DOHH2 (cell line): ENCODE data around the gene KMT5C.

Experiments
- H3F3A ChIP-seq: fragments of 200-600 bp; sonication (generic), shearing (Covaris generic); 2 replicates; pipeline ENCODE4 v1.6.0; 2016; ENCODE audit warnings: antibody characterized with exemption, mild to moderate bottlenecking; ENCODE audit not compliant: control insufficient read depth, insufficient read depth
- H3K27ac ChIP-seq: fragments of 200-600 bp; sonication (generic); 2 replicates; pipeline ENCODE4 v1.5.1; 2014; ENCODE audit warnings: low read depth, mild to moderate bottlenecking, low read length, moderate library complexity
- H3K27me3 ChIP-seq: fragments of 200-600 bp; sonication (generic); 2 replicates; pipeline ENCODE4 v1.6.1; 2014; ENCODE audit warnings: mild to moderate bottlenecking, low read length, mixed read lengths; ENCODE audit not compliant: control insufficient read depth
- H3K36me3 ChIP-seq: fragments of 200-600 bp; sonication (generic); 2 replicates; pipeline ENCODE4 v1.6.1; 2014; ENCODE audit warnings: mild to moderate bottlenecking, low read length, moderate library complexity, mixed read lengths; ENCODE audit not compliant: control insufficient read depth
- H3K4me1 ChIP-seq: fragments of 200-600 bp; sonication (generic); 2 replicates; pipeline ENCODE4 v1.6.1; 2014; ENCODE audit warnings: mild to moderate bottlenecking, low read length, mixed read lengths; ENCODE audit not compliant: control insufficient read depth
- H3K4me2 ChIP-seq: fragments of 200-600 bp; sonication (generic); 2 replicates; pipeline ENCODE4 v1.6.0; 2014; ENCODE audit warnings: mild to moderate bottlenecking, low read length, moderate library complexity
- H3K4me3 ChIP-seq: fragments of 200-600 bp; sonication (generic); 2 replicates; pipeline ENCODE4 v1.5.1; 2014; ENCODE audit warnings: mild to moderate bottlenecking, low read length, mixed read lengths
- H3K79me2 ChIP-seq: fragments of 200-600 bp; sonication (generic); 2 replicates; pipeline ENCODE4 v1.6.1; 2014; ENCODE audit warnings: mild to moderate bottlenecking, low read length, mixed read lengths; ENCODE audit not compliant: control insufficient read depth
- H3K9me2 ChIP-seq: fragments of 200-600 bp; sonication (generic); replicated peaks from 2 replicates; pipeline ENCODE4 v1.6.1; 2014; ENCODE audit warnings: mild to moderate bottlenecking, low read length, mixed read lengths; ENCODE audit not compliant: control insufficient read depth
- H3K9me3 ChIP-seq: fragments of 200-600 bp; sonication (generic); 2 replicates; pipeline ENCODE4 v1.6.1; 2014; ENCODE audit warnings: antibody characterized with exemption, low read length, mixed read lengths; ENCODE audit not compliant: control insufficient read depth, insufficient read depth
- H4K20me1 ChIP-seq: fragments of 200-600 bp; sonication (generic); 2 replicates; pipeline ENCODE4 v1.6.0; 2014; ENCODE audit warnings: low read depth, mild to moderate bottlenecking, antibody characterized with exemption, low read length, moderate library complexity; ENCODE audit not compliant: control insufficient read depth, insufficient read depth
- EZH2phosphoT487 ChIP-seq: fragments of 200-600 bp; sonication (generic); IDR thresholded peaks from 2 replicates; pipeline ENCODE4 v1.6.1; 2017; ENCODE audit warnings: borderline replicate concordance, mild to moderate bottlenecking, antibody characterized with exemption, low read length, moderate library complexity, mixed read lengths
- TF ChIP-seq, protein P1 (sequence below): fragments of 200-600 bp; sonication (generic); IDR thresholded peaks from one replicate; pipeline ENCODE4 v1.5.1; 2014; ENCODE audit warnings: antibody characterized with exemption, mild to moderate bottlenecking, low read depth, low read length; ENCODE audit not compliant: poor library complexity, severe bottlenecking

The KMT5C gene

DNA sequence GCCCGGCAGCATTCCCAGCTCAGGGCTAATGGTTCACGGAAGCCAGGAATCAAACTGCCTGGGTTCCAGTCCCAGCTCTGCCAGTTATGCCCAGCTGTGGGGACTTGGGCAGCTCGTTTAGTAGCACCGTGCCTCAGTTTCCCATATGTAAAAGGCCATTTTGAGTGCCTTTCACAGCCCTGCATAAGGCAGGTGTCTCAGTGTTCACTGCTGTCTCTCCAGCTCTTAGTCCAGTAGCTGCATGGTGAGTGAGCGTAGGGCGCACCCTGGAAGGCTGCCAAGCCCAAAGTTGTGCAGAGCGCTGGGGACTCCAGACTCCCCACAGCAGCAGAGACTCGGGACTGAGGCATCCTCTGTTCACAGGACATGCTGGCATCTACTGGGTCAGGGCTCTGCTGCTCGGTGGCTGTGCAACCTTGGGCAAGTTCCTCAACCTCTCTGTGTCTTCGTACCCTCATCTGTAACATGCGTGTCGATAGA lies 51.6 kb downstream of the KMT5C start:
- Histone ChIP-seq H3K9me2 (no peaks in the 10 kb centered on the region), H3K4me3 (no peak overlapping the region), H3K9me3 (no peaks in the 10 kb centered on the region), H3K36me3 (peaks cover 40% of the 10 kb centered on the region), H3K4me1 (peaks cover 43% of the 10 kb centered on the region), H4K20me1 (peaks cover 33% of the 10 kb centered on the region), H3K79me2 (peaks cover 24% of the 10 kb centered on the region), H3K27ac (no peak overlapping the region), H3F3A (peaks cover 62% of the 10 kb centered on the region), H3K4me2 (no peak overlapping the region), H3K27me3 (peaks cover under 1% of the 10 kb centered on the region; the same call in 1 of the 2 replicates)
- no peak for TF ChIP-seq EZH2phosphoT487
- TF ChIP-seq, protein P1, sequence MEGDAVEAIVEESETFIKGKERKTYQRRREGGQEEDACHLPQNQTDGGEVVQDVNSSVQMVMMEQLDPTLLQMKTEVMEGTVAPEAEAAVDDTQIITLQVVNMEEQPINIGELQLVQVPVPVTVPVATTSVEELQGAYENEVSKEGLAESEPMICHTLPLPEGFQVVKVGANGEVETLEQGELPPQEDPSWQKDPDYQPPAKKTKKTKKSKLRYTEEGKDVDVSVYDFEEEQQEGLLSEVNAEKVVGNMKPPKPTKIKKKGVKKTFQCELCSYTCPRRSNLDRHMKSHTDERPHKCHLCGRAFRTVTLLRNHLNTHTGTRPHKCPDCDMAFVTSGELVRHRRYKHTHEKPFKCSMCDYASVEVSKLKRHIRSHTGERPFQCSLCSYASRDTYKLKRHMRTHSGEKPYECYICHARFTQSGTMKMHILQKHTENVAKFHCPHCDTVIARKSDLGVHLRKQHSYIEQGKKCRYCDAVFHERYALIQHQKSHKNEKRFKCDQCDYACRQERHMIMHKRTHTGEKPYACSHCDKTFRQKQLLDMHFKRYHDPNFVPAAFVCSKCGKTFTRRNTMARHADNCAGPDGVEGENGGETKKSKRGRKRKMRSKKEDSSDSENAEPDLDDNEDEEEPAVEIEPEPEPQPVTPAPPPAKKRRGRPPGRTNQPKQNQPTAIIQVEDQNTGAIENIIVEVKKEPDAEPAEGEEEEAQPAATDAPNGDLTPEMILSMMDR = no peak

DNA sequence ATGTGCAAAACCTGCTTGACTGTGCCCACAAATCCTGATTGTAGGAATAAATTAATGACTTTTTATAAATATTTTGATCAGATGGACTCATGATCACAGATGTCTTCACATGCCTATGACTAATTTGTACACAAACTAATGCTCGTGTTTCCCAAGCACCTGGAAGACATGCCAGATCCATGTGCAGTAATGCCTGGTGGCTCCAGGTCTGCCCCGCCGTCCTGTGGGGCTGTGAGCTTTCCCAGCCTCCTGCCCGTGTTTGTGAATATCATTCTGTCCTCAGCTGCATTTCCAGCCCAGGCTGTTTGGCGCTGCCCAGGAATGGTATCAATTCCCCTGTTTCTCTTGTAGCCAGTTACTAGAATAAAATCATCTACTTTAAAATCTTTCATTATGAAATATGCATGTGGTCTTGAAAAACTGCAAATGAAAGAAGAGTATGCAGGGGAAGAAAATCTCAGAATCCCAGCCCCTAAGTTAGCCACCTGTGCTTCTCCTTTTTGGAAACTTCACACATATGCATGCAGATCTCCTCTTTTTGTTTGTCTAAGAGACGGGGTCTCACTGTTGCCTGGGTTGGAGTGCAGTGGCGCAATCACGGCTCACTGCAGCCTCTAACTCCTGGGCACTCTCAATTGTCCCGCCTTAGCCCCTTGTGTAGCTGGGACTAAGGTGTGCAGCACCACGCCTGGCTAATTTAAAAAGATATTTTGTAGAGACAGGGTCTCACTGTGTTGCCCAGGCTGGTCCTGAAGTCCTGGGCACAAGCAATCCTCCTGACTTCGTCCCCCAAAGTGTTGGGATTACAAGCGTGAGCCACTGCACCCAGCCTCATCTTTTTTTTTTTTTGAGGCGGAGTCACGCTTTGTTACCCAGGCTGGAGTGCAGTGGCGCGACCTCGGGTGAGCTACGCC lies 52.3 kb downstream of the KMT5C start:
- Histone ChIP-seq H3K36me3 (peaks cover 33% of the 10 kb centered on the region), H3K4me3 (no peak overlapping the region), H3K27me3 (no peaks in the 10 kb centered on the region), H3K9me3 (no peaks in the 10 kb centered on the region), H3K79me2 (peaks cover 17% of the 10 kb centered on the region), H3K4me1 (peaks cover 40% of the 10 kb centered on the region), H3K27ac (no peak overlapping the region), H3K9me2 (no peaks in the 10 kb centered on the region), H3F3A (peaks cover 55% of the 10 kb centered on the region), H3K4me2 (no peak overlapping the region), H4K20me1 (peaks cover 25% of the 10 kb centered on the region)
- TF ChIP-seq, protein P1 = no peak
- no peak for TF ChIP-seq EZH2phosphoT487

DNA sequence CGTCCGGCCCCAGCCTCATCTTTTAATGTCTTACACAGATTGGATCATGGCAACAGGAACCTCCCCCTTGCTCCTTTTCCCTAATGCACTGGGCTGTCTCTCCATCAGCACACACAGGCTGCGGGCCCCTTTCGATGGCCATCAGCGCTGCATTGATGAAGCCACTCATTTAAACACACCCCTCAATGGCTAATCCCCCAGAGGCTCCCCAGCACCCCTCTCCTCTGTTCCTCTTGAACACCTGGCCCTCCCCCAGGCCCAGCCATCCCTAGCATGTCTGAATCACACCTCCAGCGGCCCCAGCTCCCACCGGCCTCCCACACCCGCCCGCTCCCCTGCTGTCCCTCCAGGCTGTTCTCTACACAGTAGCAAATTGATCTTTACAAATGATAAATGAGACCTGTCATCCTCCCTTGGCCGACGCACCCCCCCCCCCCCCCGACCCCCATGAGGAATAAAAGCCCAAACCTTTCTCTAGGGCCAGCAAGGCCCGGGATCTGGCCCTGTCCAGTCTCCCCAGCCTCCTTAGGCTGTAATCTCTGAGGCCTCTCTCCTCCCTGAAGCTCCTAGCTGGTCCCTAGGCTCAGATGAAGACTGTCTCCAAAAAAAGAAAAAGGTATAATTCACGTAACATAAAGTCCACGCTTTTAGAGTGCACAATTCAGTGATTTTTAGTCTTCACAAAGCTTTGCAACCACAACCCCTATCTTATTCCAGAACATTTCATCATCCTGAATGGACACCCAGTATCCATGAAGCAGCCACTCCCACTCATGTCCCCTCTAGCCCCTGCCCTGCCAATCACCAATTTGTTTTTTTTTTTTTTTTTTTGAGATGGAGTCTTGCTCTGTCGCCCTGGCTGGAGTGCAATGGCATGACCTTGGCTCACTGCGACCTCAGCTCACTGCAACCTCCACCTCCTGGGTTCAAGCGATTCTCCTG lies 53.4 kb downstream of the KMT5C start:
- H3F3A ChIP-seq = peaks cover 45% of the 10 kb centered on the region
- H3K36me3 ChIP-seq = peaks cover 22% of the 10 kb centered on the region
- no peak overlapping the region for H3K27ac ChIP-seq
- TF ChIP-seq, protein P1 = no peak
- no peak for TF ChIP-seq EZH2phosphoT487
- peaks cover 14% of the 10 kb centered on the region for H4K20me1 ChIP-seq
- H3K79me2 ChIP-seq = peaks cover 6% of the 10 kb centered on the region
- no peaks in the 10 kb centered on the region for H3K9me3 ChIP-seq
- peaks cover 29% of the 10 kb centered on the region for H3K4me1 ChIP-seq
- no peaks in the 10 kb centered on the region for H3K9me2 ChIP-seq
- H3K4me3 ChIP-seq = no peak overlapping the region
- no peak overlapping the region for H3K4me2 ChIP-seq
- no peaks in the 10 kb centered on the region for H3K27me3 ChIP-seq
